Heart left ventricle (tissue), 16 donors: Measurements from ENCODE around the gene MYD88. TPM values are rescaled to one million over a fixed set of nuclear protein-coding genes. Genes with fewer than 3 reads are reported as not detected.
A peak's percentile ranks its signal among the peaks of the same experiment; 100 is the strongest.

Experiments used
- ATAC-seq, 4 donors: fragments of 200-7000 bp; cut with Tn5 transposase; one replicate each; pipeline ENCODE4 v1.9.1; 2020 to 2022; ENCODE audit warnings: moderate library complexity in 4 of 4, mild to moderate bottlenecking in 3 of 4, moderate number of reproducible peaks in 1 of 4
- DNase-seq, 5 donors: peaks; one replicate each; pipeline ENCODE4 v3.0.0-alpha.2; 2020
- H3K27ac ChIP-seq, 12 donors: fragments of 200-600 bp; sonication (generic) in 4 of 12; one replicate each; pipeline versions ENCODE4 v1.5.0 to v1.8.0; 2016 to 2022; ENCODE audit warnings: mild to moderate bottlenecking in 2 of 12
- H3K27me3 ChIP-seq, 9 donors: fragments of 200-600 bp; sonication (generic) in 2 of 9; one replicate each; pipeline versions ENCODE4 v1.5.1 to v1.8.0; 2016 to 2022; ENCODE audit warnings: mild to moderate bottlenecking in 3 of 9
- H3K36me3 ChIP-seq, 9 donors: fragments of 200-600 bp; sonication (generic) in 2 of 9; one replicate each; pipeline versions ENCODE4 v1.5.0 to v1.8.0; 2018 to 2022; ENCODE audit warnings: mild to moderate bottlenecking in 2 of 9
- H3K4me1 ChIP-seq, 12 donors: fragments of 200-600 bp; sonication (generic) in 4 of 12; one replicate each; pipeline versions ENCODE4 v1.5.0 to v1.8.0; 2016 to 2022; ENCODE audit warnings: mild to moderate bottlenecking in 3 of 12
- H3K4me3 ChIP-seq, 12 donors: fragments of 200-600 bp; sonication (generic) in 4 of 12; one replicate each; pipeline versions ENCODE4 v1.5.0 to v1.8.0; 2017 to 2022; ENCODE audit warnings: mild to moderate bottlenecking in 9 of 12, moderate library complexity in 4 of 12
- H3K9me3 ChIP-seq, 12 donors: fragments of 200-600 bp; sonication (generic) in 4 of 12; one replicate each; pipeline versions ENCODE4 v1.5.0 to v1.8.0; 2016 to 2022; ENCODE audit warnings: mild to moderate bottlenecking in 1 of 12
- POLR2A ChIP-seq, 2 donors: fragments of 450-650 bp; IDR thresholded peaks; one replicate each; pipeline ENCODE4 v1.6.1; 2017; ENCODE audit warnings: antibody characterized with exemption in 2 of 2, mild to moderate bottlenecking in 2 of 2, moderate library complexity in 2 of 2
- WGBS, 4 donors: extraction: QIAGEN DNeasy Blood & Tissue Kit in 2 of 4; methylation state at CpG; one replicate each; pipeline versions ENCODE4 v1.1.5 to v1.1.7; 2013 to 2018; 5-methylcytosine and 5-hydroxymethylcytosine counted together
- intact Hi-C, 10 donors: fragments of 100-400 bp; cut with DNase I; formaldehyde crosslinking; loops; one replicate each; pipeline versions ENCODE4 v1.11.1 to v1.14.2; 2022
- polyA plus RNA-seq, 2 donors: library from polyadenylated mRNA; stranded (reverse); fragments of 200-250 nt; gene quantifications; one replicate each; pipeline ENCODE4 v1.2.3, GENCODE V29; 2013
- total RNA-seq, 9 donors: library from RNA; depleted of rRNA in 2 of 9; stranded (reverse); fragments of >200 nt in 2 of 9; fragmentation: NEBNext Ultra II Directional in 3 of 9; extraction: Animal tissue kit (Norgen Biotek cat#: 25700) in 3 of 9; gene quantifications; one replicate each; pipeline versions ENCODE4 v1.1.0 to v1.2.4, GENCODE V29; 2016 to 2023
- TF ChIP-seq, protein P1 (sequence below), 12 donors: fragments of 200-600 bp; sonication (generic) in 4 of 12; IDR thresholded peaks; one replicate each; pipeline versions ENCODE4 v1.5.0 to v1.8.0; 2018 to 2022; ENCODE audit warnings: antibody characterized with exemption in 12 of 12, mild to moderate bottlenecking in 5 of 12
- donor health status: ischemic (EF 13 %, LVEDD 7.1; RV severe dilation, severe dysfunction).
- donor health status: healthy with polysubstance abuse.
- donor health status: DM: no; HTN: yes; CAD: no.
- donor health status: DM: no; HTN: no; CAD: no.
- donor health status: ischemic (EF 25% LVEDD 6.9; RV normal size, moderate dysfunction).
- donor health status: ischemic (EF 25% LVEDD 5.7; RV mildly dilated, moderate dysfunction).
- donor health status: healthy.
- donor health status: DM: yes; HTN: yes; CAD: no.
- donor health status: ischemic (EF 35%, LVEDD 5.7; RV mildly dilated, moderate dysfunction).
- donor health status: nonischemic (EF 11% LVEDD 7.7; RV severe dilation, severe dysfunction).
- donor health status: DM: yes; HTN: yes; CAD: no.
- donor health status: PGD.
- donor health status: ischemic (EF 29% LVEDD 5.4; RV normal size, mild dysfunction).
- donor health status: nonischemic (EF 23%, LVEDD 6.1; RV moderate dilation, normal function).

The MYD88 gene
- total and polyA plus RNA-seq, 11 donors = 3.7 to 47.2 (median 8.2) TPM

DNA sequence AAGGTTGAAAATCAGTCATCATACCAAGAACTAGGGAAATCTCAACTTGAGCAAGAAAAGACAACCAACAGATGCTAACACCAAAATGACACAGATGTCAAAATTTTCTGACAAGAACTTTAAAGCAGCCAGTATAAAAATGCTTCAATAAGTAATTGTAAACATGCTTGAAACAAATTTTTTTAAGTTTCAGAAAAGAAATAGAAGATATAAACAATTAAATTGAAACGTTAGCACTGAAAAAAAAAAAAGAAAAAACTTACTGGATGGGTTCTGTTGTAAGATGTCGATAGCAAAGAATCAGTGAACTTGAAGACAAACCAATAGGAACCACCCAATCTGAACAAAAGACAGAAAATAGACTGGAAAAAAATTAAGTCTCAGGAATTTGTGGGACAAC, 8.0 kb downstream of the MYD88 start:
- TF ChIP-seq, protein P1, sequence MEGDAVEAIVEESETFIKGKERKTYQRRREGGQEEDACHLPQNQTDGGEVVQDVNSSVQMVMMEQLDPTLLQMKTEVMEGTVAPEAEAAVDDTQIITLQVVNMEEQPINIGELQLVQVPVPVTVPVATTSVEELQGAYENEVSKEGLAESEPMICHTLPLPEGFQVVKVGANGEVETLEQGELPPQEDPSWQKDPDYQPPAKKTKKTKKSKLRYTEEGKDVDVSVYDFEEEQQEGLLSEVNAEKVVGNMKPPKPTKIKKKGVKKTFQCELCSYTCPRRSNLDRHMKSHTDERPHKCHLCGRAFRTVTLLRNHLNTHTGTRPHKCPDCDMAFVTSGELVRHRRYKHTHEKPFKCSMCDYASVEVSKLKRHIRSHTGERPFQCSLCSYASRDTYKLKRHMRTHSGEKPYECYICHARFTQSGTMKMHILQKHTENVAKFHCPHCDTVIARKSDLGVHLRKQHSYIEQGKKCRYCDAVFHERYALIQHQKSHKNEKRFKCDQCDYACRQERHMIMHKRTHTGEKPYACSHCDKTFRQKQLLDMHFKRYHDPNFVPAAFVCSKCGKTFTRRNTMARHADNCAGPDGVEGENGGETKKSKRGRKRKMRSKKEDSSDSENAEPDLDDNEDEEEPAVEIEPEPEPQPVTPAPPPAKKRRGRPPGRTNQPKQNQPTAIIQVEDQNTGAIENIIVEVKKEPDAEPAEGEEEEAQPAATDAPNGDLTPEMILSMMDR (IDR thresholded peaks at IDR 0.05) = no peak
- TF ChIP-seq POLR2A (IDR thresholded peaks at IDR 0.05) = no peak
- peaks cover 0 to 13% (median 0%) of the 10 kb centered on the region in 9 donors for H3K36me3 ChIP-seq
- ATAC-seq (no peak), DNase-seq (no peak)
- intact Hi-C loops = loop anchor here in 1 of 10 donors (10.0 kb wide), 1 partner anchor 88 kb away; no protein-coding TSS in a partner anchor
- WGBS, 4 donors = 84 to 90% (median 89%) methylated on average over 2 of the region's 2 CpGs
- H3K27me3 ChIP-seq = no peaks in the 10 kb centered on the region
- H3K27ac ChIP-seq = peak overlapping the region in 1 of 12 donors; percentile 88
- no peak overlapping the region for H3K4me3 ChIP-seq
- H3K4me1 ChIP-seq = peaks cover 0 to 47% (median 0%) of the 10 kb centered on the region in 12 donors
- peaks cover 0 to 18% (median 5%) of the 10 kb centered on the region in 12 donors for H3K9me3 ChIP-seq

DNA sequence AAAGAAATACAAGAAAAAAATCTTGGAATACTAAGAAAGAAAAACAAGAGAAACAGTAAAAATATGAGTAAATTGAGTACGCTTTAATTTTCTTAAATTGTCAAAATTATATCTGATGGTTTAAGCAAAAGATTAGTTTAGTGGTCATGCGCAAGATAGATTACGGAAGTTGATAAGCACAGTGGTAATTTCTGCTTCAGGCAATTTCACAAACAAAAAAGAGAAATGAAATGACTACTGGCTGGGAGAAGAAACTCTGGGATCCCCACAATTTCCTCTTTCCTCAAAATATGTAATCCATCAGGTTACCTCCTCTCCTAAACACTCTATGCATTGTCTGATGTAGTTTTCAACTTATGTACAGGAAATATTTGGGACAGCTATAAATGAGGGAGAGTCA, 9.0 kb downstream of the MYD88 start:
- Histone ChIP-seq H3K27ac (peak overlapping the region in 1 of 12 donors; percentile 88), H3K36me3 (peaks cover 0 to 4% (median 0%) of the 10 kb centered on the region in 9 donors), H3K9me3 (peaks cover 0 to 18% (median 5%) of the 10 kb centered on the region in 12 donors), H3K4me1 (peaks cover 0 to 53% (median 0%) of the 10 kb centered on the region in 12 donors), H3K27me3 (no peaks in the 10 kb centered on the region), H3K4me3 (no peak overlapping the region)
- TF ChIP-seq, protein P1 (IDR thresholded peaks at IDR 0.05) = no peak
- TF ChIP-seq POLR2A (IDR thresholded peaks at IDR 0.05) = no peak
- intact Hi-C loops = loop anchor here in 1 of 10 donors (10.0 kb wide), 1 partner anchor 87 kb away; no protein-coding TSS in a partner anchor
- 87 to 95% (median 91%) methylated on average over 3 of the region's 3 CpGs for WGBS, 4 donors
- no peak for ATAC-seq
- no peak for DNase-seq

GRCh38 chr3:38148311-38148882, 9.9 kb downstream of the MYD88 start:
- Histone ChIP-seq H3K27ac (peak overlapping the region in 1 of 12 donors; percentile 88), H3K9me3 (peaks cover 0 to 18% (median 5%) of the 10 kb centered on the region in 12 donors), H3K4me3 (no peak overlapping the region), H3K27me3 (no peaks in the 10 kb centered on the region), H3K36me3 (no peaks in the 10 kb centered on the region), H3K4me1 (peaks cover 0 to 59% (median 0%) of the 10 kb centered on the region in 12 donors)
- 75 to 81% (median 79%) methylated on average over 5 of the region's 5 CpGs for WGBS, 4 donors
- no peak for TF ChIP-seq POLR2A (IDR thresholded peaks at IDR 0.05)
- TF ChIP-seq, protein P1 (IDR thresholded peaks at IDR 0.05) = no peak
- DNase-seq = no peak
- intact Hi-C loops = loop anchor here in 1 of 10 donors (10.0 kb wide), 1 partner anchor 86 kb away; no protein-coding TSS in a partner anchor
- peak in 3 of 4 donors; percentile 31 to 61 (median 50) for ATAC-seq

DNA sequence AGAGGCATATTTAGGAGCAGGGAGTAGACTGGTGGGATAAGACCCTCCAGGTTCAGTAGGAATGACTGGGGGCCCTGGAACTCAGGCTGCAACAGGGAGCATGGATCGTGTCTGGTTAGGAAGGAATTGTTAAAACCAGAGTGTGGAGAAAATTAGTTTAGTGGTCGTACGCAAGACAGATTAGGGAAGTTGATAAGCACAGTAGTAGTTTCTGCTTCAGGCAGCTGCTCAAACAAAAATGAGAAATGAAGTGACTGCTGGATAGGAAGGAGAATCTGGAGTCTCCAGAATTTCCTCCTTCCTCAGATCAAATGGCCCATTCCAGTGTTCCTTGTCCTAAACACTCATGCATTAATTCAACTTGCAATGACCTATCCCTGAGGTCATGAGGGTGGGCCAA, 11.2 kb downstream of the MYD88 start:
- intact Hi-C loops = loop anchor here in 1 of 10 donors (10.0 kb wide), 1 partner anchor 85 kb away; no protein-coding TSS in a partner anchor
- H3K27ac ChIP-seq = peak overlapping the region in 1 of 12 donors; percentile 83
- DNase-seq = no peak
- no peak overlapping the region for H3K4me3 ChIP-seq
- H3K36me3 ChIP-seq = no peaks in the 10 kb centered on the region
- H3K9me3 ChIP-seq = peaks cover 0 to 18% (median 5%) of the 10 kb centered on the region in 12 donors
- peaks cover 0 to 68% (median 0%) of the 10 kb centered on the region in 12 donors for H3K4me1 ChIP-seq
- TF ChIP-seq, protein P1 (IDR thresholded peaks at IDR 0.05) = no peak
- no peak for TF ChIP-seq POLR2A (IDR thresholded peaks at IDR 0.05)
- 49 to 77% (median 55%) methylated on average over 3 of the region's 3 CpGs for WGBS, 4 donors
- no peak for ATAC-seq
- no peaks in the 10 kb centered on the region for H3K27me3 ChIP-seq
